Measurements from ENCODE around the gene ARHGEF11.

DNA sequence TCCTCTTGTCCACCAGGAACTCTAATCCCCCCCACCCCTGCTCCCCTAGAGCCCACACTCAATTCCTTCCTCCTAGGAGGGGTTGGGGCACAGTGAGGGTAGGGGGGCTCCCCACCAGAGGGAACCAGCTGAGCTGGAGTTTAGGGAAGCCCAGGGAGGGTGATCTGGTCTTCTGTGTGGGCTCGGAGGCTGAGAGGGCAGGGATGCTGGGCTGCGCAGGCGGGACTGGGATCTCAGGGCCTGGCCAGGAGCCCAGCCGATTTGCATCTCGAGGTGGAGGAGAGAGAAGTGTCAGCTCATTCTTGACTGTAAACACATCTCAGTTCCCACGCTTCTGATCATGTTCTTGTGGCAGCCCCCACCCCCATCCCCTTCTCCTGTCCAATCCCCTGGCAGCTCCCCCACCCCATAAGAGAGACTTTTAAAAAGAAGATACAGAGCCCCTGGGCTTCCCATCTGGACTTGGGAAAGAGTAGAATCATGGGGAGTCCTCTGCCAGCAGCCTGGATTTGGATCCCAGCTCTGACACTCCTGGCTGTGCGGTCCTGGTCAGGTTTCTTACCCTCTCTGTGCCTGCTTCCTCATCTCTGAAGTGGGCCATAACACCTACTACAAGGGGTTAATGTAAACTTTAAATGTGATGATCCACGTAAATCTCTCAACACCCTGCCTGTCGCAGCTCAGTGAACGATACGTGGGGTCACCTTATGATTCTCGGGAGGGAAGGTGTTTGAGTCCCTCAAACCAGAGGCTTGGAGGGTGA is 145.4 kb downstream of the ARHGEF11 start:
- TF ChIP-seq, protein P1, sequence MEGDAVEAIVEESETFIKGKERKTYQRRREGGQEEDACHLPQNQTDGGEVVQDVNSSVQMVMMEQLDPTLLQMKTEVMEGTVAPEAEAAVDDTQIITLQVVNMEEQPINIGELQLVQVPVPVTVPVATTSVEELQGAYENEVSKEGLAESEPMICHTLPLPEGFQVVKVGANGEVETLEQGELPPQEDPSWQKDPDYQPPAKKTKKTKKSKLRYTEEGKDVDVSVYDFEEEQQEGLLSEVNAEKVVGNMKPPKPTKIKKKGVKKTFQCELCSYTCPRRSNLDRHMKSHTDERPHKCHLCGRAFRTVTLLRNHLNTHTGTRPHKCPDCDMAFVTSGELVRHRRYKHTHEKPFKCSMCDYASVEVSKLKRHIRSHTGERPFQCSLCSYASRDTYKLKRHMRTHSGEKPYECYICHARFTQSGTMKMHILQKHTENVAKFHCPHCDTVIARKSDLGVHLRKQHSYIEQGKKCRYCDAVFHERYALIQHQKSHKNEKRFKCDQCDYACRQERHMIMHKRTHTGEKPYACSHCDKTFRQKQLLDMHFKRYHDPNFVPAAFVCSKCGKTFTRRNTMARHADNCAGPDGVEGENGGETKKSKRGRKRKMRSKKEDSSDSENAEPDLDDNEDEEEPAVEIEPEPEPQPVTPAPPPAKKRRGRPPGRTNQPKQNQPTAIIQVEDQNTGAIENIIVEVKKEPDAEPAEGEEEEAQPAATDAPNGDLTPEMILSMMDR (IDR thresholded peaks at IDR 0.05): no peak
- no peak for TF ChIP-seq POLR2A (IDR thresholded peaks at IDR 0.05)

Measured in Peyer's patch (tissue), 4 donors.